ENCODE data around the gene DCTN1.
"Not testable (repeated sequence)": the region's sequence is repeated elsewhere in the genome, so short reads cannot be mapped to it uniquely, and the experiment has no call there.

DCTN1 gene

DNA sequence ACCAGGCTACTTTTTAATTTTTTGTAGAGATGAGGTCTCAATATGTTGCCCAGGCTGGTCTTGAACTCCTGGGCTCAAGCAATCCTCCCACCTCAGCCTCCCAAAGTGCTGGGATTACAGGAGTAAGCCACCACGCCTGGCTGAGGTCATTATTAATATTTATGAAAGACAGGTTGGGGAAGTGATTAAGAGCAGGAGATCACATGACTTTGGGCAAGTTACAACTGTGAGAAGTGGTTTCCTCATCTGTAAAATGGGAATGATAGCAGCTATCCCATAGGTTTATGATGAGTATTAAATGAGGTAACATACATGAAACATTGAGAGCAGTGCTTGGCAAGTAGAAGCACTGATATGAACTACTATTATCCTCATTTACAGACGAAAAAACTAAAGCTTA, 43.9 kb downstream of the DCTN1 start:
- not testable (repeated sequence) for H3K4me3 ChIP-seq (ENCODE audit: low read length); H3K27me3 ChIP-seq (ENCODE audit: insufficient read depth, low read length); H3K36me3 ChIP-seq (ENCODE audit: insufficient read depth, low read length); H3K27ac ChIP-seq (ENCODE audit: low read depth, low read length); H3K9me3 ChIP-seq (ENCODE audit: insufficient read depth, low read depth, low read length); H3K4me1 ChIP-seq (ENCODE audit: insufficient read depth, low read length); H3K9ac ChIP-seq (ENCODE audit: low read depth, low read length)
- 90% methylated on average over 1 of the region's 2 CpGs for WGBS

DNA sequence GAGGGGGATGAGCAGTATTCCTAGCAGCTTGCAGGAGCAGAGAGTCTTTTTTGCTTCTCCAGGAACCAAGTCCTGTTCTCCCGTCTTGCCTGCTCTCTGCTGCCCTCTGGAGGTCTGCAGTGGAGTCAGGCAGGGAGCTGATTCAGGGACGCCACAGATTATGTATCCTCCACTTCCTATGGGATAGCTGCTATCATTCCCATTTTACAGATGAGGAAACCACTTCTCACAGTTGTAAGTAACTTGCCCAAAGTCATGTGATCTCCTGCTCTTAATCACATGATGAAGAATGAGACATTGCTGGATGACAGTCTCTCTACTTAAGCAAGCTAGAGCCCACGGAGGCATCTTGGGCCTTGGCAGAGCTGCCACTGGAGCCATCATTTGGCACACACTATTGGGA, 45.2 kb downstream of the DCTN1 start:
- no peaks in the 10 kb centered on the region for H3K36me3 ChIP-seq (ENCODE audit: insufficient read depth, low read length)
- no peaks in the 10 kb centered on the region for H3K27me3 ChIP-seq (ENCODE audit: insufficient read depth, low read length)
- H3K4me3 ChIP-seq (ENCODE audit: low read length): no peak overlapping the region
- H3K9me3 ChIP-seq (ENCODE audit: insufficient read depth, low read depth, low read length): no peaks in the 10 kb centered on the region
- 30% methylated on average over 3 of the region's 3 CpGs for WGBS
- no peaks in the 10 kb centered on the region for H3K4me1 ChIP-seq (ENCODE audit: insufficient read depth, low read length)
- H3K9ac ChIP-seq (ENCODE audit: low read depth, low read length): no peak overlapping the region
- H3K27ac ChIP-seq (ENCODE audit: low read depth, low read length): no peak overlapping the region

DNA sequence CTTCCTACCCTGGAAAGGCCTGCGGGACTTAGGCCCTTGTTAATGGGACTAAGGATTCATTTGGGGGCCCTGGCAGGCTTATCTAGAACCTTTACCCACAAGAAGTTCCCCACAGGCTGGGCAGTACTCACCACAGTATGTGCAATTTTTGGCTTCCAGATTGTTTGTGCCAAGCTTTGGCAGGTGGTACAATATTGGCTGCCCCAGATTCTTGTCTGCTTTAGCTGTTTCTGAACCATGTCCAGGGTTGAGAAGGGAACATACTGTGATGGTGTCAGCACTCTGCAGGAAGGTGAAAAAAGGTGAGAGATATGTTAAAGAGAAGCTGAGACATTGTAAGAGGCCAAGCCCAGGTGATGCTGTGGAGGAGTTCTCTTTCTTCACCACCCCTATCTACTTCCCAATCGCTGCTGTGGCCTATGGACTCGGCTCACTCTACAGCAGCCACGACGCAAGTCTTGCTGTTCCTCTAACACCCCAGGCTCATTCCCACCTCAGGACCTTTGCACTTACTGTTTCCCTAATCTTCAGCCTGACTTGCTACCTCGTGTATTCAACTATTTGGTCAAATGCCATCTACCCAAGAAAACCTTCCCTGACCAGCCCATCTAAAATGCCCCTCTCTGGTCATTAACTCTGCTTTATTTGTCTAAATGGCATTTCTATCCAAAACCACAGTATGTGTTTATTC, 46.1 kb downstream of the DCTN1 start:
- no peaks in the 10 kb centered on the region for H3K27me3 ChIP-seq (ENCODE audit: insufficient read depth, low read length)
- H3K9ac ChIP-seq (ENCODE audit: low read depth, low read length): no peak overlapping the region

DNA sequence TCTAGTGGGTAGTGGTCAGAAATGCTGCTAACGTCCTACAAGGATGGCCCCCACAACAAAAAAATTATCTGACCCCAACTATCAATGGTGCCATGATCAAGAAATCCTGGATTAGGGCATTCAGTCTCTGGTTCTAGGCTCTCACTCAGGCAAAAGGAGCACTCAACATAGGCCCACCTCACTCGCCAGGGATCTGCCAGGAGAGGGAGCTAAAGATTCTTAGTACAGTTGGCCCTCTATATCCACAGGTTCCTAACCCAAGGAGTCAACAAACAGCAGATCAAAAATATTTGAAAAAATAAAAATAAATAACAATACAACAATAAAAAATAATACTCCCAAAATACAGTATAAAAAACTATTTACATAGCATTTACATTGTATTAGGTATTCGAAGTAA, 46.9 kb downstream of the DCTN1 start:
- Histone ChIP-seq H3K36me3 (ENCODE audit: insufficient read depth, low read length) (no peaks in the 10 kb centered on the region), H3K4me3 (ENCODE audit: low read length) (no peak overlapping the region), H3K27me3 (ENCODE audit: insufficient read depth, low read length) (no peaks in the 10 kb centered on the region), H3K9ac (ENCODE audit: low read depth, low read length) (no peak overlapping the region), H3K4me1 (ENCODE audit: insufficient read depth, low read length) (no peaks in the 10 kb centered on the region), H3K27ac (ENCODE audit: low read depth, low read length) (no peak overlapping the region), H3K9me3 (ENCODE audit: insufficient read depth, low read depth, low read length) (no peaks in the 10 kb centered on the region)
- 42% methylated on average over 3 of the region's 3 CpGs for WGBS

More for the DNA sequence above, 46.1 kb downstream of the DCTN1 start:
- H3K9me3 ChIP-seq (ENCODE audit: insufficient read depth, low read depth, low read length): no peaks in the 10 kb centered on the region
- H3K36me3 ChIP-seq (ENCODE audit: insufficient read depth, low read length): no peaks in the 10 kb centered on the region
- 91% methylated on average over 6 of the region's 6 CpGs for WGBS
- no peaks in the 10 kb centered on the region for H3K4me1 ChIP-seq (ENCODE audit: insufficient read depth, low read length)
- no peak overlapping the region for H3K4me3 ChIP-seq (ENCODE audit: low read length)
- H3K27ac ChIP-seq (ENCODE audit: low read depth, low read length): no peak overlapping the region

DNA sequence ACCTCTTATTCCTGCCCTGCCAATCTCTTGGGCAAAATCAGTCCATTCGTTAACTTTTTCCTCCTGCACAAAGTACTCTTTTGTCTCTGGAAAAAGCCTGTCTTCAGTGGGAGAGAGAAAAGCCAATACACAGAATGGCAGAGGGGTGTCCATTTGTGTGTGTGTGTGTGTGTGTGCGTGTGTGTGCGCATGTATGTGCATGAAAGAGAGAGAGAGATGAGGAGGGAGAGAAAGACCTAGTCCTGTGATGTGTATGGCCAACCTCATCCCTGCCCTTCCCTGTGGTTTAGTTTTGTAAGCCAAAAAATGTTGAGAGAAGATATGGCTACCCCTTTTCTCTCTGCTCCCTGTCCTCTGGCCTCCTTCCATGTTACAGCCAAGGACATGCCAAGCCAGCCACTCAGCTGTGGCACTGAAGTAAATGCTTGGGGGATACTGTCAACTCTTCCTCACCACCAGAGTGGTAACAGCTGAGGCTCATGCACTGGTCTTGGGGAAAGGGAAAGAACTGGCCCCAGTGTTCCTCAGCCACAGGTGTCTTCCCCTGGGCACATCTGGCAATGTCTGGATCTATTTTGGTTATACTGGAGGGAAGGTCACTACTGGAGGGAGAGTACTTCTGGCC, 47.4 kb downstream of the DCTN1 start:
- Histone ChIP-seq H3K4me3 (ENCODE audit: low read length) (no peak overlapping the region), H3K9me3 (ENCODE audit: insufficient read depth, low read depth, low read length) (no peaks in the 10 kb centered on the region), H3K36me3 (ENCODE audit: insufficient read depth, low read length) (no peaks in the 10 kb centered on the region), H3K4me1 (ENCODE audit: insufficient read depth, low read length) (peaks cover 3% of the 10 kb centered on the region; the same call in 1 of the 2 replicates), H3K27me3 (ENCODE audit: insufficient read depth, low read length) (no peaks in the 10 kb centered on the region), H3K27ac (ENCODE audit: low read depth, low read length) (no peak overlapping the region), H3K9ac (ENCODE audit: low read depth, low read length) (no peak overlapping the region)
- 84% methylated on average over 3 of the region's 3 CpGs for WGBS

DNA sequence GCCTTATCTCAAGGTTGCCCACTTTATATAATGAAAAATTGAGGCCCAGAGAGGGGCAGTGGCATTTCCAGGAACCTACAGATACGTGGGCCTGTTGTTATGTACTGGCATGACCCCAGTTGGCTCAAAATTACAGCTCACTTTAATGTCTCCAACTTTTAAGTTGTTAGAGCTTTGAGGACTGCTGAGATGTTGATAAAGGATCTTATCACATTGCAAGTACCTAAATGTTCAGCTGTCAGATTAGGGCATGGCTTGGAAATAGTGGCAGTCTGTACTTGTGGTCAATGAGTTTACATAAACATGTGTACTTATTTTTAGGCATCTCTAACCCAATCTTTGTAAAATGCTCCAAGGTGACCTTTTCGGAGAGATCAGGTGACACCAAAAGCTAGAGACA, 51.5 kb downstream of the DCTN1 start:
- Histone ChIP-seq H3K36me3 (ENCODE audit: insufficient read depth, low read length) (no peaks in the 10 kb centered on the region), H3K9me3 (ENCODE audit: insufficient read depth, low read depth, low read length) (no peaks in the 10 kb centered on the region), H3K9ac (ENCODE audit: low read depth, low read length) (no peak overlapping the region), H3K4me3 (ENCODE audit: low read length) (no peak overlapping the region), H3K27ac (ENCODE audit: low read depth, low read length) (no peak overlapping the region), H3K27me3 (ENCODE audit: insufficient read depth, low read length) (no peaks in the 10 kb centered on the region), H3K4me1 (ENCODE audit: insufficient read depth, low read length) (peaks cover 3% of the 10 kb centered on the region; the same call in 1 of the 2 replicates)
- 89% methylated on average over 2 of the region's 2 CpGs for WGBS

DNA sequence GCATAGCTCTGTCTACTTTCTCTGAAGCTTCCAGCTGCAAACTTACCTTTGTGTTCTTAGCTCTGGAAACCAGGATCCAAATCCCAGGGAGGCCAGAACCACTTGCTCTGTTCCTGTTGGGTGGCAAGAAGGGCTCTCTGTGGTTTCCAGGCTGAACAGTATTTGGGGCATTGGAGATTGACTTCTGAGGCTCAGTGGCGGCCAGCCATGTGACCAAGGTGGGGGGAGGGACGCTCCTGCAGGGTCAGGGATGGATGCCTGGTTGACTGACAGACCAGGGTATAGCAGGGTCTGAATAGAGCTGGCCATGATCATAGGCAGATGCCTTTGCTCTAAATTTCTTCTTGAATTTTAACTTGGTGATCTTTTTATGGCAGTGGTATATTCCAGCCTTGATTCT, 52.0 kb downstream of the DCTN1 start:
- H3K27me3 ChIP-seq (ENCODE audit: insufficient read depth, low read length): no peaks in the 10 kb centered on the region
- H3K36me3 ChIP-seq (ENCODE audit: insufficient read depth, low read length): no peaks in the 10 kb centered on the region
- H3K4me1 ChIP-seq (ENCODE audit: insufficient read depth, low read length): peaks cover 3% of the 10 kb centered on the region; the same call in 1 of the 2 replicates
- no peak overlapping the region for H3K9ac ChIP-seq (ENCODE audit: low read depth, low read length)
- no peak overlapping the region for H3K27ac ChIP-seq (ENCODE audit: low read depth, low read length)
- no peaks in the 10 kb centered on the region for H3K9me3 ChIP-seq (ENCODE audit: insufficient read depth, low read depth, low read length)
- no peak overlapping the region for H3K4me3 ChIP-seq (ENCODE audit: low read length)
- WGBS: 32% methylated on average over 2 of the region's 2 CpGs

DNA sequence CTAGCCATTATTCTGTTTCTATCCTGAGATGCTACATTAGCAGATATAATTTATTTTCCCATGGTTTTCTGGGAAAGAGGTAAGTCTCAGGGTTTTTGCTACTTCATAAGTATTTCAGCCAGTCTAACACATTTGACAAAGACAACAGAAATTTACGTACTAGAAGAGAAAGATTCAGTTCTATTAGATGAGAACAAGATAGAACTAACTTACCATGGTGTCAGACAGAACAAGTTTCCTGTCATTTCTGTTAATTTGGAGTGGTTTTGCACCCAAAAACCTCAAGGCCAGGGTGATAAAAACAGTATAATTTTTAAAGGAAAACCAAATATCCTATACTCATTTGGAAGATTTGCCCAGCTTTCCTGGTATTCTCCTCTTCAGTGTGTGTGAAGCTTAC, 52.5 kb downstream of the DCTN1 start:
- no peak overlapping the region for H3K4me3 ChIP-seq (ENCODE audit: low read length)
- no CpG with 5 or more reads among the region's 1 CpG for WGBS
- peaks cover 3% of the 10 kb centered on the region; the same call in 1 of the 2 replicates for H3K4me1 ChIP-seq (ENCODE audit: insufficient read depth, low read length)
- no peak overlapping the region for H3K9ac ChIP-seq (ENCODE audit: low read depth, low read length)
- no peaks in the 10 kb centered on the region for H3K27me3 ChIP-seq (ENCODE audit: insufficient read depth, low read length)
- no peaks in the 10 kb centered on the region for H3K36me3 ChIP-seq (ENCODE audit: insufficient read depth, low read length)
- no peaks in the 10 kb centered on the region for H3K9me3 ChIP-seq (ENCODE audit: insufficient read depth, low read depth, low read length)
- H3K27ac ChIP-seq (ENCODE audit: low read depth, low read length): no peak overlapping the region

DNA sequence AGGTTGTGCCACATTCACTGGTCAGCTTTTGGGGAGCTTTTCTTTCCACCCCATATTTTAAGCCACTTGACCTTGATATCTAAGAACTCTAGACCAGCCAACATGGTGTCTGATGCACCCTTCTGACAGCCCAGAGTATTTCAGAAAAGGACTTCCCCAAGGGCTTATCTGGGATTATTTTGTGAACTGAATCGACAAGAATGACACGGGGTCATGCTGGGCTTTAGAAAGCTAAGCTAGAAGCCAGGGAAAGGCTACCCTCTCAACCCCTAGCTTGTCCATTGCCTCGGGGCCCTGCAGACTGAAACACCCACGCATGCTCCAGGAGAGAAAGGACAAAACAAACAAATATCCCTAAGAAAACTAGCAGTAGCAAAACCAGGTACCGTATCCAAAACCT, 52.9 kb downstream of the DCTN1 start:
- no peak overlapping the region for H3K9ac ChIP-seq (ENCODE audit: low read depth, low read length)
- H3K27ac ChIP-seq (ENCODE audit: low read depth, low read length): no peak overlapping the region
- peaks cover 3% of the 10 kb centered on the region; the same call in 1 of the 2 replicates for H3K4me1 ChIP-seq (ENCODE audit: insufficient read depth, low read length)
- no peaks in the 10 kb centered on the region for H3K36me3 ChIP-seq (ENCODE audit: insufficient read depth, low read length)
- no peaks in the 10 kb centered on the region for H3K27me3 ChIP-seq (ENCODE audit: insufficient read depth, low read length)
- no peak overlapping the region for H3K4me3 ChIP-seq (ENCODE audit: low read length)
- no peaks in the 10 kb centered on the region for H3K9me3 ChIP-seq (ENCODE audit: insufficient read depth, low read depth, low read length)
- WGBS: 69% methylated on average over 5 of the region's 5 CpGs

DNA sequence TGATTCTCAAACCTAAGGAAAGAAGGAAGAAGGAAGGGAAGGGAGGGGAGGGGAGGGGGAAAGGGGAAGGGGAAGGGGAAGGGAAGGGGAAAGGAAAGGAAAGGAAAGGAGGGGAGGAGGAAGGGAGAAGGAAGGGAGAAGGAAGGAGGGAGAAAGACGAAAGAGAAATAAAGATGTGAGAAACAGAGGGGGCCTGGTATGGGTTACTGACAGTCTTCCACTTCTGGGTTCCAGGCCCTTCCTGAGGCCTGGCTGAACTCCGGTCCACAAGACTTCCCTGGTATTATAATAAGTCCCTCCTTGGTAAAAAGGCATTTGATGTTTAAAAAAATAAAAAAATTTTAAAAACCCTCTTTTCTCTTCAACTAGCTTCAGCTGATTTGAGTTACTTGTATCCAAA, 54.3 kb downstream of the DCTN1 start:
- WGBS: 72% methylated on average over 2 of the region's 2 CpGs
- H3K27ac ChIP-seq (ENCODE audit: low read depth, low read length): no peak overlapping the region
- no peak overlapping the region for H3K4me3 ChIP-seq (ENCODE audit: low read length)
- H3K36me3 ChIP-seq (ENCODE audit: insufficient read depth, low read length): no peaks in the 10 kb centered on the region
- H3K4me1 ChIP-seq (ENCODE audit: insufficient read depth, low read length): peaks cover 3% of the 10 kb centered on the region; the same call in 1 of the 2 replicates
- H3K27me3 ChIP-seq (ENCODE audit: insufficient read depth, low read length): no peaks in the 10 kb centered on the region
- no peaks in the 10 kb centered on the region for H3K9me3 ChIP-seq (ENCODE audit: insufficient read depth, low read depth, low read length)
- no peak overlapping the region for H3K9ac ChIP-seq (ENCODE audit: low read depth, low read length)

DNA sequence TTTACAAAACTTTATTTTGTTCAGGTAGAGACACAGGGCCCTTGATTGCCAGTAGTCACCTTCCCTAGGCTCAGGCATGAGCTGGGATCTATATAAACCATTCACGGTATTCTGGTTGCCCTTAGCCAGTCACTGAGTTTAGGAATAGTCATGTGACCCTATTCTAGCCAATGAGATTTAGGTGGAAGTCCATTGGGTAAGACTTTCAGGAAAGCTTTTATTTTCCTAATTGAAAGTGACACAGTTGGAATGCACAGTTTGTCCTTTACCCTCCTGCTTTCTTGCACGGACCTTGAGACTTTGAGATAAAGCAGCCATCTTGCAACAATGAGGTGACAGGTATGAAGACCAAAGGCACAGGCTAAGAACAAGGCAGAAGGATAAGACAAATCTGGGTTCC, 58.4 kb downstream of the DCTN1 start:
- Histone ChIP-seq H3K9me3 (ENCODE audit: insufficient read depth, low read depth, low read length) (no peaks in the 10 kb centered on the region), H3K4me3 (ENCODE audit: low read length) (no peak overlapping the region), H3K4me1 (ENCODE audit: insufficient read depth, low read length) (no peaks in the 10 kb centered on the region), H3K36me3 (ENCODE audit: insufficient read depth, low read length) (no peaks in the 10 kb centered on the region), H3K27ac (ENCODE audit: low read depth, low read length) (no peak overlapping the region), H3K9ac (ENCODE audit: low read depth, low read length) (no peak overlapping the region), H3K27me3 (ENCODE audit: insufficient read depth, low read length) (no peaks in the 10 kb centered on the region)
- 88% methylated on average over 2 of the region's 2 CpGs for WGBS

Data from HUES64 (cell line).